HG03575 (cell line): Measurements from ENCODE around the gene FGF3.

Experiments
- ATAC-seq: cut with Tn5 transposase; IDR thresholded peaks from one replicate; pipeline ENCODE4 v1.9.1; 2021; ENCODE audit not compliant: unreplicated experiment, insufficient number of reproducible peaks, low FRiP score; ENCODE audit errors: extremely low read depth

The FGF3 gene

DNA sequence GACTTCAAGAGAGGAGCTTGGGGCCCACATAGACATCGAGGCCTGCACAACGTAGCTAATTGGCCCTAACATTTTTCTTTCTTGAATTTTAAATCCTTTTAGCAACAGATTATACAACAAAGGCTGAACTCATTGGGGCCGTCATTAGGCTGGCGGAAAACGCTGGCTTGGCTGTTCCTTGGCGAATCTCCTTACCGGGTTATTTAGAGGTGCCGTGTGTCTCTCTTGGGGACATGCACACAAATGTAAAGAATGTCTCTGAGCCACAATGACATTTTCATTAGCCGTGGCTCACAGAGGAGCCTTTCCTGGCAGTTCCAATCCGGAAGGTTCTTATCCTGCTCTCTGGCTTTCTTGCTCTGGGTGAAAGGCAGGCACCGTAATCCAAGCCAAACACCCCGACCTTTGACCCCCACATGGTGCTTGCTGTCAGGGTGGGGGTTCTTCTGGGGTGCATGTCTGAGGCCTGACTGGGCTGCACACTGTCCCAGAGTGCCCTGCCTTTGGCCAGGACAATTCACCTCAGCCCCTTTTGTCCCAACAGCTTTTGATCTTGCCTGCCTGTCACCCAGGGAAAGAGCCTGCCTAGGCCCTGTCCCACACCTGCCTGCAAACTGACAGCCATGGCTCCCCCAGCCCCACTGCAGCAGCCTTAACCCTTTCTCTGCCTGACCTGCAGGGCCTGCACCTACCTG lies 9.2 kb upstream of the FGF3 start:
- no peak for ATAC-seq

DNA sequence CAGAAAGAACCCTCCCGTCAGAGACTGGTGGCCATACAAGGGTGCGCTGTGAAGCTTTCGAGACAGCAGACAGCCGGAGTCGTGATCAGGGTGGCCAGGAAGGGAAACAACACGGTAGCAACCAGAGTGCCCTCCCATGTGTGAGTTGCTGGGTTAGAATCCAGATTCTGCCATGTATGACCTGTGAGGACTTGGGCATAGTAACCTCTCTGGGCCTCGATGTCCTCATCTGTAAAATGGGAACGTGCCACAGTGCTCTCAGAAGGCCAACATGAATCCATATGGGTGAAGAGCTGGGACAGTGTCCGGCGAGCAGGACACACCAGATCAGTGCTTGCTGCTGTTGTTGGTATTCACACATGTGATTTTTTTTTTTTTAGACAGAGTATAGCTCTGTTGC lies 7.6 kb upstream of the FGF3 start:
- ATAC-seq = no peak

DNA sequence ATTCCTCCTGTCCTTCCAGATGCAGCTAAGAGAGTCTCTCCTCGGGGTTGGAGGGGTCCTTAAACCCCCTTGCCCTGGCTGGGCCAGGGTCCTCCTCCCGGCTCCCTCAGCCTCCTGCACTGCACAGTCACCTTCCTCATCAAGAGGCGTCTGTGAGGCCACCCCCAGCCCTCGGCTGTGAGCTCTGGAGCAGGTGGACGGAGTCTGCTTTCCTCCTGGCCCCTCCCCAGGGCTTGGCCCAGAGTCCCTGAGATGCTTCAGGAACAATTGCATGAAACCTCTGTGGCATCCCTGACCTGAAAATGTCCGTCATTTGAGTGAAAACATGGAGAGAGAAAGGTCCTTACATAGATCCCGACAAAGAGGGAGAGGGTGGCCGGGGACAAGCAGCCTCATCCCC lies 6.7 kb upstream of the FGF3 start:
- ATAC-seq = no peak

DNA sequence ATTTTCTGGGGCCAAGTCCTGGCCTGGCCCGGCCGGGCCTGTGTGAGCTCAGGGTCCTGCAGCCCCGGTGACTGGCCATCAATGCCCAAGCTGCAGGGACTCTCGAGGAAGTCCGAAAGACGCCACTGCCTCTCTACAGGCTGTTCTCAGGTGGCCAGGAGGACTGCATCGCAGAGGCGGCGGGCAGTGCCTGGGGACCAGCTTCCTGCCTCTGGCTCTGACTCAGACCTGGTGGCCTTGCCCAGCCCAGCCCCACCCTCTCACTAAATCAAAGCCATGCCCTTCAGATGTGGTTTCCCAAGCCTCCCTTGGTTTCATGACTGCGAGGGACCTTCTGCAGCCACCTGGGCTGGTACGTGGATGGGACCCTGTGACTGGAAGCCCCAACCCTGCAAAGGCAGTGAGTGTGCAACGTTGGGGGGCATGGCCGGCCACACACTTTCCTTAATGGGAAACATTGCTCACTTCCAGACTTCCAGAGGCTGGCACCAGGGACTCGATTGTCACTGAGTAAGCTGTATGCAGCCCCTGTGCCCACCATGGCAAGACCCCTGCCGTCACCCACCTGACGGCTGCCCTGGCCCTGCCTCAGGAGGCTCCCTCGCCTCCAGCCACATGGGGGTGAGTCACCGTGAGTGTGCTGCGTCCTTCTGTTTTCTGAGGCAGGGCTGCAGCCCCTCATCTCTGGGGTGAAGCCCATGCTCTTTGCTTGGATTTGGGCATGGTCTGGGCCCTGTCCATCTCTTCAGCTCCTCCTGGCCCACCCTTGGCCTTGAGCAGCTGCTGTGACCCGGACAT lies 6.0 kb upstream of the FGF3 start:
- ATAC-seq = no peak

DNA sequence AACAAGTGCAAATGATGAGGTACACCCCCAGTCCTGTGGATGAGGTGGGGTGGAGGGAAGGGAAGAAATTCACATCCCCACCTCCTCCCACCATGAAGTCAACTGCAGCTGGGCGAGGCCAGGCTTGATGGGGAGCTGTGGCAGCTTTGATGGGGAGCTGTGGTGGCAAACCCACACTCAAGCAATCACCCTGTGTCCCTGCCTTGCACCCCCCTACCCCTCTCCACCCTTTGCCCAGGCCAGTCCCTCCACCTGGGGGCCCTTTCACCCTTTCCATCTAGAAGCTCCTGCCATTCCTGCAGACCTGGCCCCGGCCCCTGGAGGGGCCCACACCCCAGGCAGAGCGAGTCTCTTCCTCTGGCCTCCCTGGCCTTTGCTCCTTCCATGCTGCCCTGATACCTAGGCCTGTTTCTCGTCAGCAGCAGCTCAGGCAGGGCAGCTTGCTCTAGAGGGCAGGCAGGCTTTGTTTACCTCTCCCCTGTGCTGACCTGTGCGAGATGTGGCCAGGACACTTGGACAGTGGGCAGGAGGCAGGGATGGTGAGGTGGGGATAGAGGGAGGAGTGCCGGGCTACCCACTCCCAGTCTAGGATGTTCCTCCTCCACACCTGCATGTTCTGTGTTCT lies 4.5 kb upstream of the FGF3 start:
- ATAC-seq = no peak

DNA sequence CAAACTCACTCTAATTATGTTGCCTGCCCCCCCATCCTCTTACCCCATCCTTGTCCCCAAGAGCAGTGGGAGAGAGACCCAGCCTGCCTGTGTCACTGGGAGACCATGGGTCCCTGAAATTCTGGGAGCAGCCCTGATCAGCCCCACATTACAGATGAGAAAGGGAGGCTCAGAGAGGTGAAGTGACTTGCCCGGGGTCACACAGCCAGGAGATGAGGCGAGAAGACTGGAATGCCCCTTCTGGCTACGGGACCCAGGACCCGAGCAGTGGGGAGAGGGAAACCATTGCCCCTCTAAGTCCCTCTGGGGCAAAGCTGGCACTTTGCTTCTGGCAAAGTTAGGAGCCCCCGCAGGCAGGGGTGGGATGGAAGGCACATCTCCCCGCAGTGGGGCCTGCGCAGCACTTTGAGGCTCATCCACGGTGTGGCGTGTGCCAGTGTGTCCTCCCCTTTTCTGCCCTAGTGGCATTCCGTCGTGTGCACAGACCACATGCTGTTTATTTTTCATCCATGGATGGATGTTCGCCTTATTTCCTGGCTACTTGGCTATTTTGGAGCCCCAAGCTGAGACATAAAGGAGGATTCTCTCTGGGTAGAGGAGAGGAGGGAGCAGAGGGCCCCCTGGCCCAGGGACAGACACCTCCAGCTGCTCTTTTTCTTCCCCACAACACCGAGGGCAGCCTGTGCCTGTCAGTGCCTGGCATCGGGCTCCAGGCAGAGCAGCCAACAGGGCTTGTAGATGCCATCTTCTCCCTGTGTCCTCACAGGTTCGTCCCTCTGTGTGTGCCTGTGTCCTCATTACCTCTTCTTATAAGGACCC lies 3.7 kb upstream of the FGF3 start:
- no peak for ATAC-seq

DNA sequence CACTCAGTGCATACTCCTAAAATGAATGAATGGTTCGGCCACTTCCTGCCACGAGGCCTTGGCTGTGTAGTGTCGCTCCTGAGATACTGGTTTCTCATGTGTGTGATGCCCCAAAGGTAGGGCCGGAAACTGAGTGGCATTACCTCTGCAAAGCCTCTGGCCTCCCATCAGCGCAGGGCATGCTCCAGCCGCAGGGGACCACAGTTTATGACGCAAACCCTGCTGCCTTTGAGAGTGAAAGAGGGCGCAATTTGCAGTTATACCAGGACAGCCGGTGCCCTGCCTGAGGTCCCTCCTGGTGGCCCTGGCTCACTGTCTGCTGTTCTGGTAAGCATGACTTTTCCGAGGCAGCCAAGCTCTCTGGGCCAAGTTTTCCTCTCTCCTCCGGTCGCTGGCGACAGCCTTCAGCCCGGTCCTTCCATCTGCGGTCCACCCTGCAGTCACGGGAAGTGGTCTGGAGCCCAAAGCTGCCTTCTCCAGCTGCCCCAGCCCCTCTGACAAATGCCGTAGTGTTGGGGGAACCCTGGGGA lies 2.4 kb upstream of the FGF3 start:
- ATAC-seq = no peak

DNA sequence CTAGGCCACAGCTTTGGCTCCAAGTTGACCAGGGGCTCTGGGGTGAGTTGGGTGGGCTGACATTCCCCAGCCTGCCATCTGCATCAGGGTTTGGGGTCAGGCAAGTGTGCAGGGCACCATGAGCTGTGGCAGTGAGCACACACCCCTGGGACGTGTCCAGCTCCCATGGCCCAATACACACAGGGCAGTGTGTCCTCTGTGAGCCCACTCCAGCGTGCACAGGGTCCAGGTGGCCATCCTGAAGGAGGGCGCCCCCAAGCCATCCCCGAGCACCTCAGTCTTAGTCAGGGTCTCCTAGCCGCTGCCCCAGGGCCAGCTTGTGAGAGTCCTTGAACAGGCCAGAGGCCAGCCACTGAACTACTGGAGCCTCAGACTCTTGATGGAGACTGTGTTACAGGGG lies 1.2 kb upstream of the FGF3 start:
- ATAC-seq = no peak

DNA sequence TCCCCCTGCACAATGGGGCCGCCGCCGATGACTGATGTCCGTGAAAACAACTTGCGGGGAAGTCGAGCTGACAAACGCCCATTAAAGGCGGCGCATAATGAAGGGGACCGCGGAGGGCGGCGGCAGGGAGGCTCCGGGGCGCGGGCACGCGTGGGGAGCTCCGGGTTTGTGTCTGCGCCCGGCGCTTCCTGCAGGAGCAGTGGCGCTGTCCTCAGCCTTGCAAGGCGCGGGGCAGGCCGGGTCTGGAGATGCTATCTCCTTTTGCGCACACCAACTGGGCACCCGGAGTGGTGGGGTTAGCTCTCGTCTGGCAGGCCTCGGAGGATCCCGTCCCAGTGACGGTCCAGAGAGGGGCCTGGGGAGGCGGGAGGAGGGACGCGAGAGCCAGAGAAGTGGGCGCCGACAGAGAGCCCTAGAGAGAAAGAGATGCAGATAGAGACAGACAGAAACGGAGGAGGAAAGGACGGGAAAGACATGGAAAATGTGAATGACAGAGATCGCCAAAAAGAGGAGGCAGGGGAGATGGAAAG lies 390 bp upstream of the FGF3 start:
- ATAC-seq = no peak

DNA sequence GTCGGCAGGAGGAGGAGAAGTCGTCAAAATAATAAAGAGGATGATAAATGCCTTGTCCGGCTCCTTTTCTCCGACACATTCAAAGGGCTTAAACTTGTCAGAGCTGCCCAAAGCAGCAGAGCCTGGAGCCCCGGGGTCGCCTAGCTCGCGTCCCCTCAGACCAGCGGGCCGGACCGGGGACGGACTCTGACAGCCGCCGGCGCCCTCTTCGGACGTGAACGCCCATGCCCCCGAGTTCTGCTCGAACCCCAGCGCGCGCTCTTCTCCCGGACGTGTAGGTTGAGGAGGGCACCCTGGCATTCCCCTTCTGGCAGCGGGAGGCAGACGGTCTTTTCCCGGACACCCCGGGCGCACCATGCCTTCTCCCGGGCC lies 999 bp downstream of the FGF3 start:
- ATAC-seq = no peak

DNA sequence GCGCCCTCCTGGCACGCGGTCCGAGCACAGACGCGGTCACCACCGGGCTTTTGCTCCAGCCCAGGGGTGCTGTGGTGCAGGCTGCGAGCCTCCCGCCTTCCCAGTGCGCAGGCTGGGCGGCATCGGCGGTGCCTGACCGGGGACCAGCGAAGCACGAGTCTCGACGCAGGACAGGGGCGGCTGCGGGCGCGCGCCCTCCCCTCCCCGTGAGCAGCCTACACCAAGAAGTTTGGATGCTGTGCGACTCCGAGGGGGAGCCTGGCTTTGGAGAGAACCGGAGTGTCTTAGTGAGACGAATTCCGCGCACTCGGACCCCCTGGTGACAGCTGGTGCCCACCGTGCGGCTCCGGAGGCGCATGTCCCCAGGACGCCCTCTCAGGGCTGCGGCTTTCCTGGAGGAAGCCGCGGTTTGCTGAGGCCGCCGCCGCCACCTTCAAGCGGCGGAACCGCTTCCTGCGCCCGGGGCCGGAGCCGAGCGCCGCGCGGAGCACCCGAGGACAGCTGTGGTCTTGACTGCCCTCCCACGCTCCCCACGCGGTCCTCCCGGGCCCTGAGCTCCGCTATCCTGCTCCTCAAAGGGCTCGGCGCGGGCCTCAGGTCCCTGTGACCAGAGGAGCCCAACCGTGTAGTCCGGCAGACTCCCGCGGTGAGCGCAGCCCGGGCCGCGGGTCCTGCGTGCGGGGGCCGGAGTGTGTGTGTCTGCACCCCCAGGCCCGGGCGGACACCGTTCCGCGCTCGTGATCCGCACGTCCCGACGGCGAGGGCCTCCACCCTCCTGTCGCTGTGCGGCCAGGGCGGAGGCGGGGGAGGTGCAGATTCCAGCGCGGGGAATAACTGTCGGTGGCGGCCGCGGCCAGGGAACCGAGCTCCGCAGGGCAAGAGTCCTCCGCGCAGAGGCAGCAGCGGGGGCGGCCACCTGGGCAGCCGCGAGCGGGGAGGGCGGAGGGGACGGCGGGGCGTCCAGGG lies 1.7 kb downstream of the FGF3 start:
- ATAC-seq = no peak

DNA sequence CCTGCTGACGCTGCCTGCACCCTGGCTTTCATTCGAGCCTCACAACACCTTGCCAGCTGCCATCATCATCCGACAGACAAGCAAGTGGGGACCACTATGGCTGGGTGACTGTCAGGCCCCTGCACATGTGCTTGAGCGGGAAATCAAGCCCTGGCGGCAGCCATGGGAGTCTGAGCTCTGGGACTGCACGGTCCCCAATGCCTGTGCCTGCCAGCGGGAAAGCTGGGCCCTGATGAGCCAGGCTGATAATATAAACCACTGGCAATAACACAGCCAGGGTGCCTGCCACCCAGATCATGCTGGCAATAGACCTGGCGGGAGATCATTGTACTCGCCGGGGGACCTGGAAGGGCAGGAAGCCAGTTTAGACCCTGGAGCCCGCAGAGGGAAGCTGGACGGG lies 2.5 kb downstream of the FGF3 start:
- ATAC-seq = no peak

DNA sequence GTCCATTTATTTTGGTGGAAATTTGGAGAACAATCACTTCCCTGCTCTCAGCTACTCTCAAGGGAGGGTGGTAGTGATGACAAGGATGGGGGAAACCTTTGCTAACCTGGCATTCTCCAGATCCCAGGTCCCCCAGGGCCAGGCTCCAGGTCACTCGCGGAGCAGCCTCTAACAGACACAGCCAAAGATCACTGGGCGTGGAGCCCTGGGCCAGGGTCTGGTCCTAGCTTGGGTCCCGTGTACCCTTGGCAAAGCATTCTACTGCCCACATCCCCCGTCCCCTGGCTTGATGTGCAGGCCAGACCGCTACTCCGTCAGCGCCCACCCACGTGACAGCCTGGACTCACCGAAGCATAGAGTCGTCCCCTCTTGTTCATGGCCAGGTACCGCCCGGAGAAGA lies 3.2 kb downstream of the FGF3 start:
- no peak for ATAC-seq

DNA sequence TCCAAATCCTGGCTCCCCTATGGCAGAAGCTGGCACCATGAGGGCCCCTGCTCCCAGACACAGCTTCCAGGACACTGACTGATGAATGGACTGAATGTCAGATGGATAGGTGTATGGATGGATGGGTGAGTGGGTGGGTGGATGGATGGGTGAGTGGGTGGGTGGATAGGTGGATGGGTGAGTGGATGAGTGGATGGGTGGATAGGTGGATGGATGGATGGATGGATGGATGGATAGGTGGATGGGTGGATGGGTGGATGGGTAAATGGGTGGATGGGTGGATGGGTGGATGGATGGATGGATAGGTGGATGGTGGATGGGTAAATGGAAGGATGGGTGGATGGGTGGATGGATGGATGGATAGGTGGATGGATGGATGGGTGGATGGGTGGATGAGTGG lies 4.3 kb downstream of the FGF3 start:
- ATAC-seq = no peak

DNA sequence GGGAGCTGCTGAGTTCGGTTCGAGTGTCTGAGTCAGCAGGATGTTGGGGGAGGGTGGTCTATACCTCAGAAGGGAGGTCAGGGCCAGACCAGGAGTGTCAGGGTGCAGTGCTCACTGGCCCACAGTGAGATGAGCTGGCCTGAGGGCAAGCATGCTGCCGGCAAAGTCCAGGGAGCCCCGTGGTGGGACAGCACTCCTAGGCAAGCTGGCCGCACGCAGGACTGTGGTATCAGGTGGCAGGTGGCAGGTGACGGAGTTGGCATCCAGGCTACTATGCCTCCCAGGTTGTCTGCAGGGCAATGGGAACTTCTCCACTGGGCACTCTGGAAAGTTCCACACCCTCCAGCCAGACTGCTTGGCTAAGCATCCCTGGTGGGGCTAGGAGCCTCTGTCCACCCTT lies 4.8 kb downstream of the FGF3 start:
- ATAC-seq = no peak

DNA sequence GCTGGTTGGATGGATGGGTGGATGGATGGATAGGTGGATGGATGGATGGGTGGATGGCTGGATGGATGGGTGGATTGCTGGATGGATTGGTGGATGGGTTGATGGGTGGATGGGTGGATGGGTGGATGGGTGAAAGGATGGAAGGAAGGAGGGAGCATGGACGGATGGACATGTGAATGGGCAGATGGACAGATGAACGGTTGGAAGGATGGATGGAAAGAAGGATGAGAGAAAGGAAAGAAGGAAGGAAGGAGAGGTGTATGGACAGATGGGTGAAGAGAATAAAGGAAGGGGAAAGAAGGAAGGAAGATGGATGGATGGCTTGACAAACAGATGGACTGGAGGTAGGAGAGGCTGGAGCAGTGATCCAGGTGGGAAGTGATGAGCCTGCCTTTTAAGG lies 5.4 kb downstream of the FGF3 start:
- ATAC-seq = no peak

DNA sequence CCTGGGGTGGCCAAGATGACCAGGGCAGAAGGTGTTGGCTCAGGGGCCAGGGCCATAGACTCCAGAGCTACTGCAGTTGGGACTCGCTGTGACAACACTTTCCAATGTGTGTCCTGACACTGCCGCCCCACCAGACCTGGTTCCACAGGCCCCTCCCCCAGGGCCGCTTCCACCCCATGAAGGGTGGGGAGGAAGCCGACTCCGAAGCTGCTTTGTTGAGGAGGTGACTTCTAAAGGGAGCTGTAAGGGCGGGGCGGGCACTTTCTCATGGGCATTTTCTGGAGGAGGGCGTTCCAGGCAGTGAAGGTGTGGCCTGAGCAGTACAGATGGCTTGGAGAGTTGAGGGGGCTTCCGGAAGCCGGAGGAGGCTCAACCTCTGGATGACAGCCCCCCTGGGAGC lies 6.3 kb downstream of the FGF3 start:
- ATAC-seq = no peak

DNA sequence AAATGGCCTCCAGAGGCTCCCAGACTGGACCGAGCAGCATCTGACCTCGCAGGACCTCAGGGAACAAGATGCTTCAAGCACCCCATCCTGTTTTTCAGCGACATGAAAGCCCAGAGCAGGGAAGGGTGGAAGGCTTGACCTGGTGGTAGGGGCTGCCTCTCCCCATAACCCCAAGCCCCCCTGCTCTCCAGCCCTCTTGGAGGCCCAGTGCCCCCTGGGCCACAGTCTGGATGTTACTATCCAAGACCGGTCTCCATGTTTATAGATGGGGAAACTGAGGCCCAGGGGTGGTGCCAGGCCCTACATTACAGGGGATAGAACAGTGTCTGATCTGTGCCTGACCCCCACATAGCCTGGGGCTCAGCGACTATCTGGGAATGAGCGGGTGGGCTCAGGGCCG lies 7.0 kb downstream of the FGF3 start:
- ATAC-seq = no peak
